Esophagus squamous epithelium (tissue), 5 donors: ENCODE results near the gene GOSR1. TPM values are rescaled to one million over a fixed set of nuclear protein-coding genes. Genes with fewer than 3 reads are reported as not detected.
"Not testable (repeated sequence)": the region's sequence is repeated elsewhere in the genome, so short reads cannot be mapped to it uniquely, and the experiment has no call there.

Experiments used
- DNase-seq: peaks from one replicate; lab custom pipeline; 2025; lab: John Stamatoyannopoulos, UW
- H3K27ac ChIP-seq, 4 donors: fragments of 200-600 bp; sonication (generic); one replicate each; pipeline ENCODE4 v1.5.1; 2016 to 2019; ENCODE audit warnings: mild to moderate bottlenecking in 1 of 4
- H3K27me3 ChIP-seq, 4 donors: fragments of 200-600 bp; sonication (generic); 1 replicate in 3 of 4; 2 replicates in 1 of 4; pipeline versions ENCODE4 v1.5.1 to v1.6.0; 2017 to 2021; ENCODE audit warnings: antibody characterized with exemption in 1 of 4
- H3K36me3 ChIP-seq, 3 donors: fragments of 200-600 bp; sonication (generic); one replicate each; pipeline ENCODE4 v1.5.1; 2016 to 2019
- H3K4me1 ChIP-seq, 3 donors: fragments of 200-600 bp; sonication (generic); one replicate each; pipeline ENCODE4 v1.5.1; 2017 to 2019
- H3K4me3 ChIP-seq, 4 donors: fragments of 200-600 bp; sonication (generic); 1 replicate in 3 of 4; 2 replicates in 1 of 4; pipeline ENCODE4 v1.5.1; 2016 to 2019; ENCODE audit warnings: mild to moderate bottlenecking in 2 of 4, moderate library complexity in 1 of 4
- H3K9me3 ChIP-seq, 3 donors: fragments of 200-600 bp; sonication (generic); one replicate each; pipeline ENCODE4 v1.5.1; 2016 to 2019
- CTCF ChIP-seq, 6 experiments: fragments of 450-650 bp in 4 of 6; fragments of 200-600 bp in 2 of 6; sonication (generic) in 2 of 6; IDR thresholded peaks; one replicate each; pipeline ENCODE4 v1.5.1; 2016 to 2019; ENCODE audit warnings: antibody characterized with exemption in 6 of 6, mild to moderate bottlenecking in 4 of 6, moderate library complexity in 4 of 6
- POLR2A ChIP-seq, 4 donors: fragments of 450-650 bp; IDR thresholded peaks; one replicate each; pipeline ENCODE4 v1.6.1; 2017; ENCODE audit warnings: antibody characterized with exemption in 4 of 4, mild to moderate bottlenecking in 4 of 4, moderate library complexity in 3 of 4
- WGBS, 2 donors: methylation state at CpG; one replicate each; pipeline ENCODE4 v1.1.5; 2018; 5-methylcytosine and 5-hydroxymethylcytosine counted together
- intact Hi-C: fragments of 100-400 bp; cut with DNase I; formaldehyde crosslinking; loops from one replicate; pipeline ENCODE4 v1.15.0; 2022
- total RNA-seq, 4 donors: library from RNA; depleted of rRNA; stranded (reverse); fragments of >200 nt; gene quantifications; one replicate each; pipeline ENCODE4 v1.1.0, GENCODE V29; 2016
- donor health status: DM: yes; HTN: yes; CAD: no.

GOSR1 gene
- total RNA-seq, 4 donors from 2014 or later, result 19.4 to 50.4 (median 37.7) TPM

GRCh38 chr17:30565073-30565935 is 88.1 kb downstream of the GOSR1 start:
- no peaks in the 10 kb centered on the region for H3K4me1 ChIP-seq
- H3K27ac ChIP-seq, result no peak overlapping the region
- no peak for DNase-seq
- H3K27me3 ChIP-seq, result peaks cover 0 to 11% (median 0%) of the 10 kb centered on the region in 4 donors
- no peaks in the 10 kb centered on the region for H3K36me3 ChIP-seq
- TF ChIP-seq CTCF (IDR thresholded peaks at IDR 0.05) (no peak), POLR2A (IDR thresholded peaks at IDR 0.05) (no peak)
- no peaks in the 10 kb centered on the region for H3K9me3 ChIP-seq
- intact Hi-C loops, result no loop called here
- no peak overlapping the region for H3K4me3 ChIP-seq
- 37 to 42% methylated on average over 8 to 9 of the region's 9 CpGs for WGBS, 2 donors

GRCh38 chr17:30566104-30566503 is 88.9 kb downstream of the GOSR1 start:
- intact Hi-C loops, DNase-seq, H3K4me3 ChIP-seq, H3K36me3 ChIP-seq, H3K4me1 ChIP-seq, H3K27ac ChIP-seq, H3K9me3 ChIP-seq: not testable (repeated sequence)
- H3K27me3 ChIP-seq, result peaks cover 0 to 13% (median 0%) of the 10 kb centered on the region in 4 donors
- WGBS, 2 donors, result 60 to 85% methylated on average over 1 to 2 of the region's 4 CpGs

GRCh38 chr17:30566516-30567225 is 89.5 kb downstream of the GOSR1 start:
- H3K9me3 ChIP-seq, H3K4me3 ChIP-seq, intact Hi-C loops, DNase-seq, H3K27ac ChIP-seq, H3K4me1 ChIP-seq, H3K36me3 ChIP-seq: not testable (repeated sequence)
- peaks cover 0 to 19% (median 0%) of the 10 kb centered on the region in 4 donors for H3K27me3 ChIP-seq
- 70 to 89% methylated on average over 8 to 9 of the region's 10 CpGs for WGBS, 2 donors

- TF ChIP-seq CTCF (IDR thresholded peaks at IDR 0.05) (no peak), POLR2A (IDR thresholded peaks at IDR 0.05) (no peak)
- Histone ChIP-seq H3K27ac (no peak overlapping the region), H3K27me3 (peaks cover 0 to 23% (median 0%) of the 10 kb centered on the region in 4 donors), H3K36me3 (no peaks in the 10 kb centered on the region), H3K9me3 (no peaks in the 10 kb centered on the region), H3K4me3 (no peak overlapping the region), H3K4me1 (no peaks in the 10 kb centered on the region)
- no peak for DNase-seq
- 85 to 89% methylated on average over 11 to 13 of the region's 17 CpGs for WGBS, 2 donors
- intact Hi-C loops, result no loop called here
These were observed 90.3 kb downstream of the GOSR1 start for GRCh38 chr17:30567231-30568116.

- H3K27me3 ChIP-seq, result peaks cover 0 to 23% (median 0%) of the 10 kb centered on the region in 4 donors
- 91 to 92% methylated on average over 7 of the region's 8 CpGs for WGBS, 2 donors
- no peaks in the 10 kb centered on the region for H3K36me3 ChIP-seq
- H3K4me1 ChIP-seq, result no peaks in the 10 kb centered on the region
- H3K27ac ChIP-seq, result no peak overlapping the region
- H3K4me3 ChIP-seq, result no peak overlapping the region
- no peak for DNase-seq
- TF ChIP-seq POLR2A (IDR thresholded peaks at IDR 0.05), result no peak
- no peak for TF ChIP-seq CTCF (IDR thresholded peaks at IDR 0.05)
- H3K9me3 ChIP-seq, result no peaks in the 10 kb centered on the region
- intact Hi-C loops, result no loop called here
These were observed 90.9 kb downstream of the GOSR1 start for GRCh38 chr17:30568117-30568430.

GRCh38 chr17:30569531-30570175 is 92.4 kb downstream of the GOSR1 start:
- intact Hi-C loops, H3K27ac ChIP-seq, DNase-seq, H3K4me3 ChIP-seq, H3K36me3 ChIP-seq, H3K4me1 ChIP-seq, H3K9me3 ChIP-seq: not testable (repeated sequence)
- H3K27me3 ChIP-seq, result peaks cover 0 to 21% (median 0%) of the 10 kb centered on the region in 4 donors
- WGBS, 2 donors, result 83 to 85% methylated on average over 2 to 8 of the region's 12 CpGs
